OCI-LY7 (cell line): ENCODE results near the gene TSNAXIP1. TPM values are rescaled to one million over a fixed set of nuclear protein-coding genes. Genes with fewer than 3 reads are reported as not detected.

Source experiments
- BruUV-seq: library from RNA; stranded (reverse); fragments of 400-500 nt; replicated peaks from 2 replicates; lab custom pipeline; 2021; lab: Mats Ljungman, UMichigan
- CTCF ChIA-PET: fragments of 300-600 bp; sonication (Branson Sonifier 250); formaldehyde crosslinking; loops from one replicate; lab custom pipeline; 2022; ENCODE audit warnings: antibody characterized with exemption; ENCODE audit not compliant: unreplicated experiment; lab: Charles Lee
- POLR2A ChIA-PET: fragments of 300-600 bp; sonication (Branson Sonifier 250); formaldehyde crosslinking; loops from one replicate; lab custom pipeline; 2022; ENCODE audit warnings: antibody characterized with exemption; lab: Charles Lee
- DNase-seq: peaks from one replicate; pipeline ENCODE4 v3.0.0-alpha.2; 2015; ENCODE audit warnings: low spot score
- H2AFZ ChIP-seq: fragments of 200-600 bp; sonication (generic), shearing (Covaris generic); 2 replicates; pipeline ENCODE4 v1.6.1; 2014; ENCODE audit warnings: mild to moderate bottlenecking, antibody characterized with exemption, low read length, moderate library complexity
- H3K27ac ChIP-seq: fragments of 200-600 bp; sonication (generic); 2 replicates; pipeline ENCODE4 v1.5.1; 2014; ENCODE audit warnings: mixed run types, low read depth, mild to moderate bottlenecking, moderate library complexity, low read length, inconsistent platforms; ENCODE audit not compliant: poor library complexity, severe bottlenecking
- H3K36me3 ChIP-seq: fragments of 200-600 bp; sonication (generic); 2 replicates; pipeline ENCODE4 v1.6.1; 2014; ENCODE audit warnings: mild to moderate bottlenecking, antibody characterized with exemption, low read length, moderate library complexity, mixed read lengths; ENCODE audit not compliant: insufficient read depth
- H3K4me1 ChIP-seq: fragments of 200-600 bp; sonication (generic); 2 replicates; pipeline ENCODE4 v1.5.1; 2014; ENCODE audit warnings: mild to moderate bottlenecking, low read length; ENCODE audit not compliant: insufficient read depth, poor library complexity, severe bottlenecking
- H3K4me2 ChIP-seq: fragments of 200-600 bp; sonication (generic); 2 replicates; pipeline ENCODE4 v1.6.1; 2014; ENCODE audit warnings: mild to moderate bottlenecking, low read length
- H3K4me3 ChIP-seq: fragments of 200-600 bp; sonication (generic); 2 replicates; pipeline ENCODE4 v1.5.1; 2014; ENCODE audit warnings: mild to moderate bottlenecking, low read depth, low read length; ENCODE audit not compliant: poor library complexity, severe bottlenecking
- H3K79me2 ChIP-seq: fragments of 200-600 bp; sonication (generic); 2 replicates; pipeline ENCODE4 v1.6.1; 2016; ENCODE audit warnings: low read depth, mild to moderate bottlenecking, low read length, moderate library complexity, mixed read lengths; ENCODE audit not compliant: insufficient read depth
- H3K9me2 ChIP-seq: fragments of 200-600 bp; sonication (generic); 2 replicates; pipeline ENCODE4 v1.6.1; 2016; ENCODE audit warnings: mild to moderate bottlenecking, low read length, mixed read lengths; ENCODE audit not compliant: insufficient read depth
- H3K9me3 ChIP-seq: fragments of 200-600 bp; sonication (generic); 2 replicates; pipeline ENCODE4 v1.6.1; 2014; ENCODE audit warnings: mild to moderate bottlenecking, mixed run types, low read length, mixed read lengths
- H4K20me1 ChIP-seq: fragments of 200-600 bp; sonication (generic); 2 replicates; pipeline ENCODE4 v1.6.1; 2014; ENCODE audit warnings: mild to moderate bottlenecking, antibody characterized with exemption, low read length, moderate library complexity, mixed read lengths; ENCODE audit not compliant: insufficient read depth
- CTCF ChIP-seq: fragments of 200-600 bp; sonication (generic); conservative IDR thresholded peaks from 2 replicates; pipeline ENCODE4 v1.5.1; 2014; ENCODE audit warnings: mild to moderate bottlenecking, antibody characterized with exemption, low read length, moderate library complexity, mixed read lengths
- EZH2phosphoT487 ChIP-seq: fragments of 200-600 bp; sonication (generic); IDR thresholded peaks from 2 replicates; pipeline ENCODE4 v1.6.1; 2018; ENCODE audit warnings: low read depth, borderline replicate concordance, mild to moderate bottlenecking, mixed run types, antibody characterized with exemption, low read length, moderate library complexity, mixed read lengths
- intact Hi-C: fragments of 100-400 bp; cut with micrococcal nuclease; formaldehyde crosslinking; loops from one replicate; pipeline ENCODE4 v1.10.0; 2022; ENCODE audit not compliant: unreplicated experiment
- total RNA-seq, 2 experiments: library from RNA; depleted of rRNA in 1 of 2; stranded (reverse); fragments of >200 nt in 1 of 2; shearing (Covaris generic) in 1 of 2; gene quantifications; 2 replicates each; pipeline ENCODE4 v1.2.3, GENCODE V29; 2014 to 2022

The TSNAXIP1 gene
- total RNA-seq, 2 experiments from 2014 or later: 0.76 to 0.91 TPM

DNA sequence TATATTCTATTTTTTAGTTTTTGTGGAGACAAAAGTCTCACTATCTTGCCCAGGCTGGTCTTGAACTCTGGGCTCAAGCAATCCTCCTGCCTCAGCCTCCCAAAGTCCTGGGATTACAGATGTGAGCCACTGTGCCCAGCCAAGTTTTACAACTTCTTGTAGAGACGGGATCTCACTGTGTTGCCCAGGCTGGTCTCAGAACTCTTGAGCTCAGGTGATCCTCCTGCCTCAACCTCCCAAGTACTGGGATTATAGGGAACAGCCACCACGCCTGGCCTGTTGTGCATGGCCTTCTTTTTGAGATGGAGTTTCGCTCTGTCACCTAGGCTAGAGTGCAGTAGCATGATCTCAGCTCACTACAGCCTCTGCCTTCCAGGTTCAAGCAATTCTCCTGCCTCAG, 47.0 kb downstream of the TSNAXIP1 start:
- CTCF ChIA-PET: no interaction called here
- Histone ChIP-seq H3K27ac (no peak overlapping the region), H3K9me2 (no peaks in the 10 kb centered on the region), H2AFZ (no peak overlapping the region), H3K4me1 (no peaks in the 10 kb centered on the region), H3K79me2 (peaks cover 98% of the 10 kb centered on the region), H3K4me2 (no peak overlapping the region), H4K20me1 (no peaks in the 10 kb centered on the region; the same call in 1 of the 2 replicates), H3K9me3 (no peaks in the 10 kb centered on the region), H3K4me3 (no peak overlapping the region), H3K36me3 (peaks cover 69% of the 10 kb centered on the region)
- TF ChIP-seq CTCF (no peak), EZH2phosphoT487 (no peak)
- BruUV-seq: no TSS peak
- no peak for DNase-seq
- POLR2A ChIA-PET: no interaction called here
- intact Hi-C loops: no loop called here

DNA sequence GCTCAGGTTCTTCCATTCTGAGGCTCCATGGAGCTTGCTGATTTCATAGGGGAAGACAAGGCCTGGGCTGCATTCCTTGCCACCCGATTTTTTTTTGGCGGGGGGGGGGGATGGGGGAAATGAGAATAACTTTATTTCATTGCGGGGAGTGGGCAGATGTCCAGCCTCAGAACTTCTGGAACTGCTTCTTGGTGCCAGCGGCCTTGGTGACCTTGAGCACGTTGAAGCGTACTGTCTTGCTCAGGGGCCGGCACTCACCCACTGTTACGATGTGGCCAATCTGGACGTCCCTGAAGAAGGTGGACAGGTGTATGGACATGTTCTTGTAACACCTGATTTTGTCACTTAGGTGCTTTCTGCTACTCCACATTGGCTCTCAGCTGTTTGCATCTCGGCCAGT, 49.1 kb downstream of the TSNAXIP1 start:
- Histone ChIP-seq H3K9me2 (no peaks in the 10 kb centered on the region), H3K4me2 (no peak overlapping the region), H4K20me1 (no peaks in the 10 kb centered on the region; the same call in 1 of the 2 replicates), H3K79me2 (peaks cover 97% of the 10 kb centered on the region), H3K4me1 (no peaks in the 10 kb centered on the region), H3K27ac (no peak overlapping the region), H3K36me3 (peaks cover 71% of the 10 kb centered on the region), H3K9me3 (no peaks in the 10 kb centered on the region), H3K4me3 (no peak overlapping the region), H2AFZ (no peak overlapping the region)
- TF ChIP-seq CTCF (no peak), EZH2phosphoT487 (no peak)
- ChIA-PET POLR2A (interaction anchor here (0.6 kb wide), 3 partner anchors 14 to 128 kb away, joined by 3 to 11 read pairs (median 8); no protein-coding TSS in a partner anchor), CTCF (no interaction called here)
- intact Hi-C loops: no loop called here
- no peak for DNase-seq
- BruUV-seq: no TSS peak

DNA sequence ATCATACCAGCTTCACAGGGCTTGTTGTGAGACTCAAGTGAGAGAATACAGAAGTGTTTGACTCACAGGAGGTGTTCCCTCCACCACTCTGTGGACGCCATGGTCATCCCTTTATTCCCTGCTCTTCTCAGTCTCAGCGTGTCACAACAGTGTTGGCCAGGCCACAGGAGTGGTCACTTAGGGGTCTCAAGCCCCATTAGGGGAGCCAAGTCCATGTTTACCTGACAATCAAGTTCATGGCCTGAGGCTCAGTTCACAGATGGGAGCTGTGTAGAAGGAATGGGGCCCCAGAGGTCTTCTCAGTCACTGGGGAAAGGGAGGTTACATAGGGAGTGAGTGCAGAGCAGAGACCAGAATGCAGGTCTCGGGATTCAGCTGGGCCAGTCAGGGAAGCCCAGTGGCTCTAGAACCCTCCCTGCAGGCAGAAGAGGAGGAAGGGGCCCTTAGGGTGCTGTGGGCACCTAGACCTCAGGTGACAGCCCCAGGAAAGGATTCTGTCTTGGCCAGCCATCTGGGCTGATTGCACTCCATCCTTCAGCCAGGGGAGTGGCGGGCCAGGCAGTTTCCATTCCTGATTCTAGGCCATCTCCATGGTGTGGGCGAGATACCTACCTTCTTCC, 50.3 kb downstream of the TSNAXIP1 start:
- ChIA-PET POLR2A (no interaction called here), CTCF (no interaction called here)
- BruUV-seq: no TSS peak
- DNase-seq: no peak
- H2AFZ ChIP-seq: no peak overlapping the region
- H3K4me2 ChIP-seq: no peak overlapping the region
- H3K4me3 ChIP-seq: no peak overlapping the region
- no peak for TF ChIP-seq EZH2phosphoT487
- TF ChIP-seq CTCF: no peak
- no peaks in the 10 kb centered on the region for H3K9me2 ChIP-seq
- no peaks in the 10 kb centered on the region for H3K9me3 ChIP-seq
- no peaks in the 10 kb centered on the region for H3K4me1 ChIP-seq
- no peaks in the 10 kb centered on the region; the same call in 1 of the 2 replicates for H4K20me1 ChIP-seq
- peaks cover 77% of the 10 kb centered on the region for H3K36me3 ChIP-seq
- peaks cover 97% of the 10 kb centered on the region for H3K79me2 ChIP-seq
- no peak overlapping the region for H3K27ac ChIP-seq
- intact Hi-C loops: no loop called here
